ENCODE measurements around the gene LNPEP.

The LNPEP gene

GRCh38 chr5:96984506-96985192 lies 48.8 kb downstream of the LNPEP start:
- H3K36me3 Mint-ChIP-seq (ENCODE audit: low read depth), result peaks cover 69% of the 10 kb centered on the region
- no peaks in the 10 kb centered on the region for H3K9me3 Mint-ChIP-seq
- no peaks in the 10 kb centered on the region for H3K4me1 Mint-ChIP-seq (ENCODE audit: low read depth)
- no peak overlapping the region for H3K27ac Mint-ChIP-seq
- H3K4me3 Mint-ChIP-seq, result no peak overlapping the region
- no peaks in the 10 kb centered on the region for H3K27me3 Mint-ChIP-seq
- intact Hi-C loops (cut with micrococcal nuclease), result no loop called here

GRCh38 chr5:96986450-96986849 lies 50.6 kb downstream of the LNPEP start:
- intact Hi-C loops (cut with micrococcal nuclease), result no loop called here

DNA sequence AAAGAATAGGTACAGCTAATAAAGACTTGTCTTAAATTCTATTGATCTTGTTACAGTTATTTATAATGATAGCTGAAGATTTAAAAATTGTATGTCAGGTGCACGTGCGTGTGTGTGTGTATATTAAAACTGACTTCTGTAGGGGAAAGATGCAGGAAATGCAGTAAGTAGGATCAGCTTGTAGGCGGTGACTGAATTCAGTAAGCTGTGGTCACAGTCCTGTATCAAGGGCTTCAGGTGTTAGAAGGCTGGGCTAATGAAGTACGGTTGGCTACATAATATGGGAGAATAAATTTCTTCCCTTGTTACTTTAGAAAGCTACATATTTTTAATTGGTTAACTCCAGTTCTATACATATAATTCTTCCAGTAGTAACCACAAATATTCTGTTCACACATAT lies 54.2 kb downstream of the LNPEP start:
- Mint-ChIP-seq H3K4me3 (no peak overlapping the region), H3K4me1 (ENCODE audit: low read depth) (no peaks in the 10 kb centered on the region)

More at GRCh38 chr5:96986450-96986849, 50.6 kb downstream of the LNPEP start:
- Mint-ChIP-seq H3K27me3 (no peaks in the 10 kb centered on the region), H3K27ac (no peak overlapping the region), H3K4me1 (ENCODE audit: low read depth) (no peaks in the 10 kb centered on the region), H3K4me3 (no peak overlapping the region), H3K36me3 (ENCODE audit: low read depth) (peaks cover 71% of the 10 kb centered on the region), H3K9me3 (no peaks in the 10 kb centered on the region)

GRCh38 chr5:96991708-96992107 lies 55.8 kb downstream of the LNPEP start:
- H3K9me3 Mint-ChIP-seq, result no peaks in the 10 kb centered on the region
- no peaks in the 10 kb centered on the region for H3K27me3 Mint-ChIP-seq
- peaks cover 71% of the 10 kb centered on the region for H3K36me3 Mint-ChIP-seq (ENCODE audit: low read depth)
- intact Hi-C loops (cut with micrococcal nuclease), result no loop called here
- no peak overlapping the region for H3K4me3 Mint-ChIP-seq
- H3K27ac Mint-ChIP-seq, result no peak overlapping the region
- no peaks in the 10 kb centered on the region for H3K4me1 Mint-ChIP-seq (ENCODE audit: low read depth)

More for the DNA sequence above, 54.2 kb downstream of the LNPEP start:
- H3K27me3 Mint-ChIP-seq, result no peaks in the 10 kb centered on the region
- no peak overlapping the region for H3K27ac Mint-ChIP-seq
- no peaks in the 10 kb centered on the region for H3K9me3 Mint-ChIP-seq
- peaks cover 81% of the 10 kb centered on the region for H3K36me3 Mint-ChIP-seq (ENCODE audit: low read depth)
- intact Hi-C loops (cut with micrococcal nuclease), result no loop called here

DNA sequence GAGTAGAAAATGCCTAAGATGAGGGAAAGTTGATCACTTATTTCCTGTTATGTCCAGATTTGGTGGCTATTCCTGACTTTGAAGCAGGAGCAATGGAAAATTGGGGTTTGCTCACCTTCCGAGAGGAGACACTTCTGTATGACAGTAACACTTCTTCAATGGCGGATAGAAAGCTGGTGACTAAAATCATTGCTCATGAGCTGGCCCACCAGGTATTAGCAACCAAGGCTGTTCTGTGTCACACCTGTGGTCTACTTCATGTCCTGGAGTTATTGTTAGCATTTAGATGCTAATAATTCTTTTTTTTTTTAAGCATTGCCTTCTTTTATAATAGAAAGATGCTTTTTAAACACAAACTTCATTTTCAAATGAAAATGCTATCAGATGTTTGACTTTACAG lies 57.9 kb downstream of the LNPEP start:
- intact Hi-C loops (cut with micrococcal nuclease), result no loop called here
- no peak overlapping the region for H3K4me3 Mint-ChIP-seq
- no peaks in the 10 kb centered on the region for H3K9me3 Mint-ChIP-seq
- H3K36me3 Mint-ChIP-seq (ENCODE audit: low read depth), result peaks cover 54% of the 10 kb centered on the region
- no peaks in the 10 kb centered on the region for H3K27me3 Mint-ChIP-seq
- H3K4me1 Mint-ChIP-seq (ENCODE audit: low read depth), result no peaks in the 10 kb centered on the region
- no peak overlapping the region for H3K27ac Mint-ChIP-seq

GRCh38 chr5:96994493-96994892 lies 58.6 kb downstream of the LNPEP start:
- Mint-ChIP-seq H3K36me3 (ENCODE audit: low read depth) (peaks cover 53% of the 10 kb centered on the region), H3K27ac (no peak overlapping the region), H3K4me1 (ENCODE audit: low read depth) (no peaks in the 10 kb centered on the region), H3K4me3 (no peak overlapping the region), H3K27me3 (no peaks in the 10 kb centered on the region), H3K9me3 (no peaks in the 10 kb centered on the region)
- intact Hi-C loops (cut with micrococcal nuclease), result no loop called here

GRCh38 chr5:96995419-96995818 lies 59.5 kb downstream of the LNPEP start:
- Mint-ChIP-seq H3K4me1 (ENCODE audit: low read depth) (no peaks in the 10 kb centered on the region), H3K27ac (no peak overlapping the region), H3K27me3 (no peaks in the 10 kb centered on the region), H3K4me3 (no peak overlapping the region), H3K9me3 (no peaks in the 10 kb centered on the region), H3K36me3 (ENCODE audit: low read depth) (peaks cover 45% of the 10 kb centered on the region)
- intact Hi-C loops (cut with micrococcal nuclease), result loop anchor here (5.0 kb wide), 1 partner anchor 147 kb away; the partner anchor contains the start of gene LIX1

- Mint-ChIP-seq H3K4me3 (no peak overlapping the region), H3K27me3 (no peaks in the 10 kb centered on the region), H3K27ac (no peak overlapping the region), H3K36me3 (ENCODE audit: low read depth) (peaks cover 30% of the 10 kb centered on the region), H3K4me1 (ENCODE audit: low read depth) (no peaks in the 10 kb centered on the region), H3K9me3 (no peaks in the 10 kb centered on the region)
- intact Hi-C loops (cut with micrococcal nuclease), result loop anchor here (1.0 to 5.0 kb wide), 2 partner anchors 145 to 165 kb away; partner anchors contain the start of gene LIX1
Observed at GRCh38 chr5:96997265-96997859, 61.5 kb downstream of the LNPEP start.

DNA sequence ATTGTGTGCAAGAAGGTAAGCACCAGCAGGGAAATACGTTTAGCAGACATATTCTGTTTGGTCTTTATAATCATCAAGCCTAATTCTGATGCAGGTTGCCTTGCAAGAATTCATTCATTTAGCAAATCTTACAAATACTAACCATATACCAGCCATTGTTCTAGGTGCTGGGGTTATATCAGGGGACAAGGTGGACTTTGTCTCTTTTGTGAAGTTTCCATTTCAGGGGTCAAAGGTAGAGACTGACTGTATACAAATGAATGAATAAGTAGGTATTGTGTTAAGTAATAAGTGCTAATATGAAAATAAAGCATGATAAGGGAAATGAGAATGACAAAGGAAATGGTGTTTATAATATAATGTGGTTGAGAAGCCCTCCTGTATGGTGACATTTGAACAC lies 64.0 kb downstream of the LNPEP start:
- Mint-ChIP-seq H3K4me3 (no peak overlapping the region), H3K27me3 (no peaks in the 10 kb centered on the region), H3K4me1 (ENCODE audit: low read depth) (no peaks in the 10 kb centered on the region), H3K27ac (no peak overlapping the region), H3K36me3 (ENCODE audit: low read depth) (peaks cover 9% of the 10 kb centered on the region), H3K9me3 (no peaks in the 10 kb centered on the region)
- intact Hi-C loops (cut with micrococcal nuclease), result loop anchor here (5.0 to 10.0 kb wide), 2 partner anchors 142 to 235 kb away; partner anchors contain the start of gene LIX1

DNA sequence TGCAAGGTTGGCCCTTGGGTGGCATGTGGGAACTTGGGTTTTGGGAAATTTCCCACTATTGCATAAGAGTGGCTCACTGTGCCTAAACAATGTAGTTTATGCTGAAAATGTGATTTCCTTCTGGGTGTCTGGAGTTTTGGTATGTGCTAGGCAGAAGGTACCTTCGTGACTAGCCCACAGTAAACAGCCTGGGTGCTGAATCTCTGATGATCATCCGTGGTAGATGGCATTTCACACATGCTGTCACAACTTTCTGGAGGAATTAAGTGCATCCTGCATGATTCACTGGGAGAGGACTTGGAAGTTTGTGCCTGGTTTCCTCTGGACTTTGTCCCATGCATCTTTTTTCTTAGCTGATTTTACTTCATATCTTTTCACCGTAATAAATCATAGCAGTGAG lies 64.5 kb downstream of the LNPEP start:
- intact Hi-C loops (cut with micrococcal nuclease), result loop anchor here (10.0 kb wide), 1 partner anchor 236 kb away; no protein-coding TSS in a partner anchor
- Mint-ChIP-seq H3K27ac (no peak overlapping the region), H3K9me3 (no peaks in the 10 kb centered on the region), H3K36me3 (ENCODE audit: low read depth) (peaks cover 4% of the 10 kb centered on the region), H3K27me3 (no peaks in the 10 kb centered on the region), H3K4me3 (no peak overlapping the region), H3K4me1 (ENCODE audit: low read depth) (no peaks in the 10 kb centered on the region)

DNA sequence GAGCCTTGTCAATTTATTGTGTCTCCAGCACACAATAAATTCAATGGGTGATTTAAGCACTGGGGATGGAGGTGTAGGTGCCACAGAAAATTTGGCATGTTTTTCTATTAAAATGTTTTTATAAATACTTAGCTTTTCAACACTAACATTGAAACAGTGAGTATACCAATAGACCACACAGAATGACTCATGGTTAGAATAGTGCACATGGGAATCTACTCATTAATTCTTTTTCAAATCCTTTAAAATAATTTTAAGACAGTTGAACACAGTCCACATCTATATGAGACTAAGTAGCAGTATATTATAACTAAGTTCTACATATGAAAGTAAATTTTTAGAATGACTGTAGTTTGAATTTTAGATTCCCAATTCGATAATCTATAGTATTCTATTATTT lies 67.1 kb downstream of the LNPEP start:
- no peaks in the 10 kb centered on the region for H3K4me1 Mint-ChIP-seq (ENCODE audit: low read depth)
- peaks cover 11% of the 10 kb centered on the region for H3K36me3 Mint-ChIP-seq (ENCODE audit: low read depth)
- H3K27me3 Mint-ChIP-seq, result no peaks in the 10 kb centered on the region
- no peak overlapping the region for H3K27ac Mint-ChIP-seq
- intact Hi-C loops (cut with micrococcal nuclease), result loop anchor here (10.0 kb wide), 1 partner anchor 238 kb away; no protein-coding TSS in a partner anchor
- H3K9me3 Mint-ChIP-seq, result no peaks in the 10 kb centered on the region
- no peak overlapping the region for H3K4me3 Mint-ChIP-seq

DNA sequence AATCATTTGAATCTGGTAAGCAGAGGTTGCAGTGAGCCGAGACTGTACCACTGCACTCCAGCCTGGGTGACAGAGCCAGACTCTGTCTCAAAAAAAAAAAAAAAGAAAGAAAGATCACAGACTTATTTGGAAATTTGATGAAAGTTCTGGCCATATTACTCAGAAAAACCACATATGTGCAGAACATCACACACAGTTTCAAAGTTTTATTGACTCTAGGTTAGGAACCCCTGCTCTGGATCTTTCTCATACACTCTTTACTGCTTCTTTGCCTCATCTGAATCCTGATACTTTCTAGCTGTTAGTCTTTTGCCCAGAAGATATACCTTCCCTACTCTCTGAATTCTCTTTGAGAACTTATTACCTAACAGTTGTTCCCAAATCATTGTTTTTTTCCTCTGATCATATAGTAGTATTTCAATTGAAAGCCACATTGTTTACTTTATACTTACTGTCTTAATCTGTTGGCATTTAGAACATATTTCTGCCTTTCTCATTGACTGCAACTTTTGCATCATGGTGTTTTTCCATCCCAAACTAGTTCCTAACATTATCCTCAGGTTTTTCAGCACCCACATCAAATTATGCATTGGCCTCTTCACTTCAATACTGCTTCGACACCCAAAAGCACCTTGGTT lies 68.7 kb downstream of the LNPEP start:
- Mint-ChIP-seq H3K36me3 (ENCODE audit: low read depth) (peaks cover 18% of the 10 kb centered on the region), H3K27me3 (no peaks in the 10 kb centered on the region), H3K9me3 (no peaks in the 10 kb centered on the region), H3K4me1 (ENCODE audit: low read depth) (peaks cover 9% of the 10 kb centered on the region), H3K4me3 (no peak overlapping the region), H3K27ac (no peak overlapping the region)
- intact Hi-C loops (cut with micrococcal nuclease), result loop anchor here (10.0 kb wide), 1 partner anchor 240 kb away; no protein-coding TSS in a partner anchor

- peaks cover 24% of the 10 kb centered on the region for H3K4me1 Mint-ChIP-seq (ENCODE audit: low read depth)
- no peaks in the 10 kb centered on the region for H3K27me3 Mint-ChIP-seq
- no peaks in the 10 kb centered on the region for H3K9me3 Mint-ChIP-seq
- H3K27ac Mint-ChIP-seq, result no peak overlapping the region
- H3K4me3 Mint-ChIP-seq, result no peak overlapping the region
- intact Hi-C loops (cut with micrococcal nuclease), result loop anchor here (10.0 kb wide), 1 partner anchor 242 kb away; no protein-coding TSS in a partner anchor
- peaks cover 27% of the 10 kb centered on the region for H3K36me3 Mint-ChIP-seq (ENCODE audit: low read depth)
Observed at GRCh38 chr5:97006454-97007060, 70.7 kb downstream of the LNPEP start.

Data from dendritic cell treated with granulocyte-macrophage colony-stimulating factor and Interleukin-4, amounts not matched to agents 40 ng/mL and 50 ng/mL, for 4 days (primary cell).